MV-4-11 (cell line): ENCODE results near the gene CEP164.

Source experiments
- DNase-seq: peaks from one replicate; lab custom pipeline; 2025; lab: John Stamatoyannopoulos, UW

CEP164 gene

GRCh38 chr11:117421476-117421875 lies 93.8 kb downstream of the CEP164 start:
- no peak for DNase-seq

GRCh38 chr11:117423046-117423575 lies 95.5 kb downstream of the CEP164 start:
- DNase-seq: no peak

GRCh38 chr11:117424781-117425180 lies 97.1 kb downstream of the CEP164 start:
- DNase-seq: no peak

GRCh38 chr11:117425679-117426296 lies 98.1 kb downstream of the CEP164 start:
- no peak for DNase-seq

GRCh38 chr11:117426297-117426685 lies 98.6 kb downstream of the CEP164 start:
- peak; percentile 7 for DNase-seq

- no peak for DNase-seq
These were observed 99.3 kb downstream of the CEP164 start for GRCh38 chr11:117426941-117427340.

GRCh38 chr11:117427356-117427874 lies 99.8 kb downstream of the CEP164 start:
- no peak for DNase-seq

- no peak for DNase-seq
These were observed 100.7 kb downstream of the CEP164 start for GRCh38 chr11:117428186-117428855.

GRCh38 chr11:117428856-117429229 lies 101.2 kb downstream of the CEP164 start:
- DNase-seq: no peak

- DNase-seq: no peak
These were observed 102.8 kb downstream of the CEP164 start for GRCh38 chr11:117430293-117430955.

GRCh38 chr11:117431436-117431835 lies 103.8 kb downstream of the CEP164 start:
- DNase-seq: no peak

- DNase-seq: no peak
These were observed 106.1 kb downstream of the CEP164 start for GRCh38 chr11:117433717-117434116.

GRCh38 chr11:117434481-117434880 lies 106.8 kb downstream of the CEP164 start:
- DNase-seq: no peak

GRCh38 chr11:117435326-117435725 lies 107.7 kb downstream of the CEP164 start:
- peak; percentile 47 for DNase-seq

- DNase-seq: no peak
These were observed 109.6 kb downstream of the CEP164 start for GRCh38 chr11:117437041-117437790.

GRCh38 chr11:117437791-117438130 lies 110.1 kb downstream of the CEP164 start:
- no peak for DNase-seq

GRCh38 chr11:117438371-117439000 lies 110.8 kb downstream of the CEP164 start:
- DNase-seq: no peak

- DNase-seq: no peak
These were observed 111.6 kb downstream of the CEP164 start for GRCh38 chr11:117439256-117439655.

GRCh38 chr11:117440258-117440657 lies 112.6 kb downstream of the CEP164 start:
- DNase-seq: no peak

- no peak for DNase-seq
These were observed 113.7 kb downstream of the CEP164 start for GRCh38 chr11:117441146-117441975.
